Keratinocyte (primary cell): ENCODE measurements around the gene FBN1. TPM values are rescaled to one million over a fixed set of nuclear protein-coding genes. Genes with fewer than 3 reads are reported as not detected.

Source experiments
- DNase-seq: peaks from one replicate; pipeline ENCODE4 v3.0.0-alpha.2; 2011; ENCODE audit warnings: low read depth, missing footprints, low spot score
- FAIRE-seq: peaks from 2 replicates; lab custom pipeline; 2011; peaks lifted over from hg19 to GRCh38; lab: Jason Lieb, UNC
- H2AFZ ChIP-seq: 2 replicates; pipeline ENCODE4 v1.6.0; 2012; ENCODE audit warnings: low read length, control low read depth, inconsistent platforms; ENCODE audit not compliant: control insufficient read depth
- H3K27ac ChIP-seq: 2 replicates; pipeline ENCODE4 v1.5.1; 2011; ENCODE audit warnings: low read length; ENCODE audit not compliant: control insufficient read depth, insufficient read depth
- H3K27me3 ChIP-seq: 3 replicates; pipeline ENCODE4 v1.6.0; 2011; ENCODE audit warnings: low read length; ENCODE audit not compliant: control insufficient read depth, insufficient read depth; ENCODE audit errors: extremely low read depth
- H3K36me3 ChIP-seq, 2 experiments: 2 replicates in 1 of 2; 3 replicates in 1 of 2; pipeline ENCODE4 v1.5.1; 2011; ENCODE audit warnings: low read length in 2 of 2, mild to moderate bottlenecking in 1 of 2; ENCODE audit not compliant: control insufficient read depth in 2 of 2, insufficient read depth in 2 of 2; ENCODE audit errors: extremely low read depth in 1 of 2
- H3K4me1 ChIP-seq: 3 replicates; pipeline ENCODE4 v1.5.1; 2011; ENCODE audit warnings: low read length; ENCODE audit not compliant: control insufficient read depth, insufficient read depth; ENCODE audit errors: extremely low read depth
- H3K4me2 ChIP-seq: 3 replicates; pipeline ENCODE4 v1.6.0; 2011; ENCODE audit warnings: low read depth, low read length; ENCODE audit not compliant: control insufficient read depth, insufficient read depth; ENCODE audit errors: extremely low read depth
- H3K4me3 ChIP-seq, 3 experiments: fragments of 200-600 bp in 1 of 3; sonication (generic) in 1 of 3; 2 replicates in 2 of 3; 3 replicates in 1 of 3; pipeline ENCODE4 v1.5.1; 2011 to 2016; ENCODE audit warnings: low read length in 3 of 3, mild to moderate bottlenecking in 3 of 3, control low read depth in 2 of 3, inconsistent platforms in 1 of 3, low read depth in 1 of 3, mixed read lengths in 1 of 3, mixed run types in 1 of 3, moderate library complexity in 1 of 3; ENCODE audit not compliant: control insufficient read depth in 2 of 3, insufficient read depth in 2 of 3; ENCODE audit errors: extremely low read depth in 1 of 3
- H3K79me2 ChIP-seq: 2 replicates; pipeline ENCODE4 v1.6.0; 2012; ENCODE audit warnings: low read length; ENCODE audit not compliant: control insufficient read depth, insufficient read depth
- H3K9ac ChIP-seq: 3 replicates; pipeline ENCODE4 v1.6.0; 2011; ENCODE audit warnings: low read length; ENCODE audit not compliant: control insufficient read depth, insufficient read depth; ENCODE audit errors: extremely low read depth
- H3K9me1 ChIP-seq: 3 replicates; pipeline ENCODE4 v1.6.0; 2011; ENCODE audit warnings: low read length; ENCODE audit not compliant: control insufficient read depth, insufficient read depth; ENCODE audit errors: extremely low read depth
- H3K9me3 ChIP-seq: 2 replicates; pipeline ENCODE4 v1.5.1; 2012; ENCODE audit warnings: low read depth, low read length; ENCODE audit not compliant: control insufficient read depth
- H4K20me1 ChIP-seq: 3 replicates; pipeline ENCODE4 v1.6.0; 2011; ENCODE audit warnings: low read length; ENCODE audit not compliant: control insufficient read depth, insufficient read depth; ENCODE audit errors: extremely low read depth
- EZH2 ChIP-seq: IDR thresholded peaks from one replicate; pipeline ENCODE4 v1.6.1; 2012; ENCODE audit warnings: inconsistent platforms, mild to moderate bottlenecking, low read length, moderate library complexity
- dilution Hi-C: fragments of 300-500 bp; cut with MboI; formaldehyde crosslinking; loops from one replicate; pipeline ENCODE4 v1.7.0; 2020; ENCODE audit warnings: low sequenced_read_pairs; ENCODE audit not compliant: extremely low pct_ligation_motif_present
- polyA plus RNA-seq, 5 experiments: library from polyadenylated mRNA; depleted of rRNA in 3 of 5; stranded (reverse) in 3 of 5; stranded (forward) in 1 of 5; unstranded in 1 of 5; fragments of >200 nt; gene quantifications; 1 replicate in 1 of 5; 2 replicates in 3 of 5; 3 replicates in 1 of 5; pipeline versions ENCODE4 v1.2.1 to v1.2.3, GENCODE V29; 2011 to 2012; ENCODE audit warnings: missing spikeins in 2 of 5, low read depth in 1 of 5, low replicate concordance in 1 of 5
- TF ChIP-seq, protein P1 (sequence below), 3 experiments: IDR thresholded peaks in 1 of 3; conservative IDR thresholded peaks in 1 of 3; optimal IDR thresholded peaks in 1 of 3; 2 replicates in 2 of 3; 3 replicates in 1 of 3; pipeline versions ENCODE3 to v1.5.1; 2011; ENCODE audit warnings: low read length in 3 of 3, mild to moderate bottlenecking in 3 of 3, moderate library complexity in 2 of 3, control low read depth in 1 of 3, inconsistent platforms in 1 of 3; ENCODE audit not compliant: insufficient read depth in 2 of 3; ENCODE audit errors: extremely low read depth in 1 of 3

The FBN1 gene
- polyA plus RNA-seq, 1 donor (not counting 4 experiments of a cell fraction or from before 2014, with no cell fraction given): 3.5 TPM

DNA sequence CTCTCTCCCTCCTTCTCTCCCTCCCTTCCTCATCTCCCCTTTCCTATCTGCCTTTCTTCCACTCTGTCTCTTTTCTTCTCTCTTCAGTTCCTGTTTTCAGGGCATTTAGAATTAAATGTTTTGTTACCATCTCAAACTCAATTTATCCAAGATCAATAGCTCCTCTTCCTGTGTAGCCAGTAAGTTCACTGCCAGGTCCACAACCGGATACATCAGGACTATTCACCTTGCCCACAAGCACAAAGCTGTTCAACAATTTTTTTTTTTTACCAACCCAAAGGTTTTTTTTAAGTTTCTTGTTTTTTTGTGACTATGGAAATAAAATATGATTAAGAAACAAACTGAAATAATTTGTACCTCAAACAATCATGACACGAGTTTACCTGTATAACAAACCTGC is 26.1 kb downstream of the FBN1 start:
- H4K20me1 ChIP-seq: no peaks in the 10 kb centered on the region

DNA sequence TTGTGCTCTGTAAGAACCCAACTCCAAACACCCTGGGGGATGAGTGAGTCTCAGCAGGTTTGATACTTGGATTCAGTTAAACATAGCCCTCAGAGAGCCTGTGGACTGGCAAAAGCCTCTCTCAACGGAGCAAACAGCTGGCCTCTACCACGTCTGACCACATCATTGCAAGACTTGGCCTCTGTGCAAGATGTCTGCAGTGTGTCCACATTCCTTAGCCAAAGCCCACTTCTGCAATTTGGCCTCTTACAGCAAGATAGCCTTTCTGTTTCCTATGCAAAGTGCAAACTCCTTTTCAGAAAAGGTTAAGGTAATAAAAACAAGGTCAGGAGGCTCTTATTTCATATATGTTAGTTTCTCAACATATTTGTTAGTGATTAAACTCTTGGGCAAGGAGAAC is 27.9 kb downstream of the FBN1 start:
- no peaks in the 10 kb centered on the region for H3K4me1 ChIP-seq
- H2AFZ ChIP-seq: no peak overlapping the region
- H3K4me3 ChIP-seq: no peak overlapping the region
- no peak for TF ChIP-seq EZH2
- TF ChIP-seq, protein P1, sequence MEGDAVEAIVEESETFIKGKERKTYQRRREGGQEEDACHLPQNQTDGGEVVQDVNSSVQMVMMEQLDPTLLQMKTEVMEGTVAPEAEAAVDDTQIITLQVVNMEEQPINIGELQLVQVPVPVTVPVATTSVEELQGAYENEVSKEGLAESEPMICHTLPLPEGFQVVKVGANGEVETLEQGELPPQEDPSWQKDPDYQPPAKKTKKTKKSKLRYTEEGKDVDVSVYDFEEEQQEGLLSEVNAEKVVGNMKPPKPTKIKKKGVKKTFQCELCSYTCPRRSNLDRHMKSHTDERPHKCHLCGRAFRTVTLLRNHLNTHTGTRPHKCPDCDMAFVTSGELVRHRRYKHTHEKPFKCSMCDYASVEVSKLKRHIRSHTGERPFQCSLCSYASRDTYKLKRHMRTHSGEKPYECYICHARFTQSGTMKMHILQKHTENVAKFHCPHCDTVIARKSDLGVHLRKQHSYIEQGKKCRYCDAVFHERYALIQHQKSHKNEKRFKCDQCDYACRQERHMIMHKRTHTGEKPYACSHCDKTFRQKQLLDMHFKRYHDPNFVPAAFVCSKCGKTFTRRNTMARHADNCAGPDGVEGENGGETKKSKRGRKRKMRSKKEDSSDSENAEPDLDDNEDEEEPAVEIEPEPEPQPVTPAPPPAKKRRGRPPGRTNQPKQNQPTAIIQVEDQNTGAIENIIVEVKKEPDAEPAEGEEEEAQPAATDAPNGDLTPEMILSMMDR (optimal IDR thresholded peaks at IDR 0.05 in 1 of 3, IDR thresholded peaks at IDR 0.05 in 1 of 3, conservative IDR thresholded peaks at IDR 0.05 in 1 of 3; ENCODE audit: extremely low read depth in 1 of 3, insufficient read depth in 2 of 3, low read length in 3 of 3): no peak
- no peaks in the 10 kb centered on the region for H3K9me1 ChIP-seq
- H3K79me2 ChIP-seq: no peaks in the 10 kb centered on the region
- H3K4me2 ChIP-seq: no peak overlapping the region
- H3K9me3 ChIP-seq: no peaks in the 10 kb centered on the region
- FAIRE-seq: no peak
- no peaks in the 10 kb centered on the region for H4K20me1 ChIP-seq
- H3K9ac ChIP-seq: no peak overlapping the region
- no peak overlapping the region for H3K27ac ChIP-seq
- no peaks in the 10 kb centered on the region for H3K36me3 ChIP-seq
- DNase-seq: no peak
- H3K27me3 ChIP-seq: no peaks in the 10 kb centered on the region
- dilution Hi-C loops: no loop called here

More for the DNA sequence above, 26.1 kb downstream of the FBN1 start:
- dilution Hi-C loops: no loop called here
- DNase-seq (no peak), FAIRE-seq (no peak)
- Histone ChIP-seq H3K79me2 (no peaks in the 10 kb centered on the region), H3K36me3 (no peaks in the 10 kb centered on the region), H3K4me3 (no peak overlapping the region), H3K9me3 (no peaks in the 10 kb centered on the region), H3K4me1 (no peaks in the 10 kb centered on the region), H3K4me2 (no peak overlapping the region), H3K27me3 (no peaks in the 10 kb centered on the region), H3K27ac (no peak overlapping the region), H3K9me1 (no peaks in the 10 kb centered on the region), H3K9ac (no peak overlapping the region), H2AFZ (no peak overlapping the region)
- TF ChIP-seq EZH2: no peak
- TF ChIP-seq, protein P1 (optimal IDR thresholded peaks at IDR 0.05 in 1 of 3, IDR thresholded peaks at IDR 0.05 in 1 of 3, conservative IDR thresholded peaks at IDR 0.05 in 1 of 3; ENCODE audit: extremely low read depth in 1 of 3, insufficient read depth in 2 of 3, low read length in 3 of 3): no peak
